ENCODE data around the gene IL22RA1. TPM values are rescaled to one million over a fixed set of nuclear protein-coding genes. Genes with fewer than 3 reads are reported as not detected.

IL22RA1 gene
- total RNA-seq, 1 experiment from 2014 or later: not detected

DNA sequence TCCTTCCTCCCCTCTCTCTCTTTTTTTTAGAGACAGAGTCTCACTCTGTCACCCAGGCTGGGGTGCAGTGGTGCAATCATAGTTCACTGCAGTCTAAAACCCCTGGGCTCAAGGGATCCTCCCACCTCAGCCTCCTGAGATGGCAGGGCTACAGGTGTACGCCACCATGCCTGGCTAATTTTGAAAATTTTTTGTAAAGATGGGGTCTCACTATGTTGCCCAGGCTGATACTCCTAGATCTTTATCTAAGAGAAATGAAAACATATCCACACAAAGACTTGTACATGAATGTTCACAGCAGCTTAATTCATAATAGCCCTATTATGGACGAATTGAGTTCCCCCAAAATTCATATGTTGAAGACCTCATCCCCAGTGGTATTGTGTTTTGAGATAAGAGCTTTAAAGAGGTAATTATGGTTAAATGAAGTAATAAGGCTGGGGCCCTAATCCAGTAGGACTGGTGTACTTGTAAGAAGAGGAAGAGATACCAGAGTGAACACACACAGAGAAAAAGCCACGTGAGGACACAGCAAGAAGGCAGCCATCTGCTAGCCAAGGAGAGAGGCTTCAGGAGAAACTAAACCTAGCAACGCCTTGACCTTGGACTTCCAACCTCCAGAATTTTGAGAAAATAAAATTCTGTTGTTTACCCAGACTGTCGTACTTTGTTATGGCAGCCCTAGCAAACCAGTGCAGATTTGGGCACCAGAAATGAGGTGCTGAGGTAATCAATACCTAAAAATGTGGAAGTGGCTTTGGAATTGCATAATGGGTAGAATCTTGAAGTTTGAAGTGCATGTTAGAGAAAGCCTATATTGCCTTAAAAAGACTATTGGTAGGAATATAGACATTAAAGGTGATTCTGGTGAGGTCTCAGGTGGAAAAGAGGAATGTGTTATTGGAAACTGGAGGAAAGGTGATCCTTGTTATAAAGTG is 31.0 kb upstream of the IL22RA1 start:
- in situ Hi-C loops (cut with HindIII; ENCODE audit: low sequenced_read_pairs): no loop called here
- DNase-seq (ENCODE audit: low spot score): no peak

DNA sequence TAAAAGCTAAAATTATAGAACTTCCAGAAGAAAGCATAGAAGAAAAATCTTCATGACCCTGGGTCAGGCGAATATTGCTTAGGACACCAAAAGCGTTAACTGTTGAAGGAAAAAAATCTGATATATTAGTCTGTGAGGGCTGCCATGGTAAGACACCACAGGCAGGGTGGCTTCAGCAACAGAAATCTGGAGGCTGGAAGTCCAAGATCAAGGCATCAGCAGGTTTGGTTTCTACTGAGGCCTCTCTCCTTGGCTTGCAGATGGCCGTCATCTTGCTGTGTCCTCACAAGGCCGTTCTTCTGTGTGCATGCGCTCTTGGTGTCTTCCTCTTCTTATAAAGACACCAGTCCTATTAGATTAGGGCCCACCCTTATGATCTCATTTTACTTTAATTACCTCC is 29.7 kb upstream of the IL22RA1 start:
- no peak for DNase-seq (ENCODE audit: low spot score)
- in situ Hi-C loops (cut with HindIII; ENCODE audit: low sequenced_read_pairs): no loop called here

GRCh38 chr1:24169286-24169685 is 26.3 kb upstream of the IL22RA1 start:
- DNase-seq (ENCODE audit: low spot score): no peak
- in situ Hi-C loops (cut with HindIII; ENCODE audit: low sequenced_read_pairs): no loop called here

GRCh38 chr1:24168245-24168644 is 25.3 kb upstream of the IL22RA1 start:
- no peak for DNase-seq (ENCODE audit: low spot score)
- in situ Hi-C loops (cut with HindIII; ENCODE audit: low sequenced_read_pairs): no loop called here

GRCh38 chr1:24167008-24167407 is 24.1 kb upstream of the IL22RA1 start:
- no peak for DNase-seq (ENCODE audit: low spot score)
- in situ Hi-C loops (cut with HindIII; ENCODE audit: low sequenced_read_pairs): no loop called here

GRCh38 chr1:24165500-24165899 is 22.6 kb upstream of the IL22RA1 start:
- in situ Hi-C loops (cut with HindIII; ENCODE audit: low sequenced_read_pairs): no loop called here
- no peak for DNase-seq (ENCODE audit: low spot score)

GRCh38 chr1:24164004-24164403 is 21.1 kb upstream of the IL22RA1 start:
- DNase-seq (ENCODE audit: low spot score): no peak
- in situ Hi-C loops (cut with HindIII; ENCODE audit: low sequenced_read_pairs): no loop called here

- in situ Hi-C loops (cut with HindIII; ENCODE audit: low sequenced_read_pairs): no loop called here
- DNase-seq (ENCODE audit: low spot score): no peak
These were observed 19.3 kb upstream of the IL22RA1 start for GRCh38 chr1:24162201-24162600.

DNA sequence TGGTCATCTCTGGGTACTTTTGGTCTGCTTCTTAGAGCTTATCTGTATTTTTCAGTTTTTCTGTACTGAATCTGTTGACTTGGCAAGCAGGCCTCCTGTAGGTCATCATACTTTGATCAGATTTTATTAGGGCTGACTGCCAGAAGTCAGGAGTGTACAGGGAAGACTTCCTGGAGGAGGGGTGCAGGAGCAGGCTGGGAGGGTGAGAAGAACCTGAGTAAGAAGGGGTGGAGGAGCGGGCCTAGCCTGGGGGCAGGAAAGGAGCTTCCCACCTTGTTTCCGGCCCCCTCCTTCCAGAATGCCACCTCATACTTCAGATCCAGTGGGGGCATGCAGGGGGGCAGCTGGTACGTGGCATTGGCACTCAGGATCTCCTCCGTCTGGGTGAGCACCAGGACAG is 18.3 kb upstream of the IL22RA1 start:
- DNase-seq (ENCODE audit: low spot score): no peak
- in situ Hi-C loops (cut with HindIII; ENCODE audit: low sequenced_read_pairs): no loop called here

GRCh38 chr1:24159366-24159765 is 16.4 kb upstream of the IL22RA1 start:
- in situ Hi-C loops (cut with HindIII; ENCODE audit: low sequenced_read_pairs): no loop called here
- DNase-seq (ENCODE audit: low spot score): no peak

- in situ Hi-C loops (cut with HindIII; ENCODE audit: low sequenced_read_pairs): no loop called here
- peak; percentile 97 for DNase-seq (ENCODE audit: low spot score)
These were observed 15.1 kb upstream of the IL22RA1 start for GRCh38 chr1:24157918-24158481.

DNA sequence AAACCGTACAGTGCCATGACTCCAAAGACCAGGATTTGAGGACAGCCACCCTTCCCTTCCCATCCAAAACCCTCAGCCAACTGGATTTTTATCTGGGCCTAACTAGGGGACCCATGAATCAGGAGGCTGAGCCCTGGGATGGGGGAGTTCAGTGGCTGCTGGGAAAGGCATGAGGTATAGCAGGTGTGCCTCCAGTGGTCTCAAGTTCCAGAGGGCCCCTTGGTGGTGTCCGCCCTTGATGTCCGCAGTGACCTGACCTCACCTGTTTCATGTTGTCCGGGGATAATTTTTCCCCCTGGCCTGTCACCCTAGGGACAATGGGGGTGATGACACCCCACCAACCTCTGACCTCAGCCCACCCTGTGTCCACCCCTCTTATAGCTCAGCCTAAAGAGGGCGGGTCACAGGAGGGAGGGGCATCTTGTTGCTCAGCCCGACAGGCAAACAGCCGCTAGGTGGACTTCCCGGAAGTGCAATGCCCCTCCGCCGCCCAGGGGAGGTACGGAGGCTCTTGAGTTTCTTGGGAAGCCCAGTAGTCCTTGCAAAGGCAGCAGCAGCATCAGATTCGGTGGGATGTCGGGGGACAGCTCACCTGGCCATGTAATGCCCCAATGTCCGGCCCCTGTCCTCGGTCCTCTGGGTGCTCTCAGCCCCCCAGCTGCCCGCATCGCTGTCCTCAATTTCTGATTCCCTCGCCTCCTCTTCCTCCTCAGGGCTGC is 13.8 kb upstream of the IL22RA1 start:
- DNase-seq (ENCODE audit: low spot score): no peak
- in situ Hi-C loops (cut with HindIII; ENCODE audit: low sequenced_read_pairs): no loop called here

DNA sequence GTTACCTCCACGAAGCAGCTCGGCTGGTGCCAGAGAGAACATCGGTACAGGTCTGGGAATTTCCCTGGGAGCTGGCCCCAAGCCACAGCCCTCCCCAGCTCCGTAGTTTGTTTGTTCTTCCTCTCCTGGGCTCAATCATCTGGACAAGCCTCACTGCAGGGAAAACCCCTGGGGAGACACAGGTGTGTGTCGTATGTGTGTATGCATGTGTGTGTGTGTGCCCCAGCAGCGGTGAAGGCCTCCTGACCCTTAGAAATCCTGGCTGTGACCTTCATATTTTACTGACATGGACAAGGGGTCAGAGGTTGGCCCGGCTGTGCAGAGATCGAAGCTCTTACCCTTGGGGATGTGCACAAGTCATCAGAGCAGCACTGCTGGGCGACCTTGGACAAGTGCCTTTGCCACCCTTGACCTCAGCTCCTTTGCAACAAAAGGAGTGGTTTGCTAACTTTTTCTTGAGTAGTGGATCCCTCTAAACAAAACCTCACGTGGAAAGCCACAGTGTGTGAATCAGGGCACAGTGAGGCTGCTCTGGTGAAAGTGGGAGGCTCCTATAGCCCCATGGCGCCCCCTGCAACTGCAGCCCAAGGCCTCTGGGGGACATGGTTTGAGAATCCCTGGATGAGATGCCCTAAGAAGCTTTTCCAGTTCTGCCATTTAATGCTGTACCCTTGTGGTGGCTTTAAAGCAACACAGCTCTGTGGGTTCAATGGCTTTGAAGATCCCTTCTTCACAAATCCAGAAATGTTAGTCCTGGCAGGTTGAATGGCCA is 12.3 kb upstream of the IL22RA1 start:
- DNase-seq (ENCODE audit: low spot score): no peak
- in situ Hi-C loops (cut with HindIII; ENCODE audit: low sequenced_read_pairs): no loop called here

DNA sequence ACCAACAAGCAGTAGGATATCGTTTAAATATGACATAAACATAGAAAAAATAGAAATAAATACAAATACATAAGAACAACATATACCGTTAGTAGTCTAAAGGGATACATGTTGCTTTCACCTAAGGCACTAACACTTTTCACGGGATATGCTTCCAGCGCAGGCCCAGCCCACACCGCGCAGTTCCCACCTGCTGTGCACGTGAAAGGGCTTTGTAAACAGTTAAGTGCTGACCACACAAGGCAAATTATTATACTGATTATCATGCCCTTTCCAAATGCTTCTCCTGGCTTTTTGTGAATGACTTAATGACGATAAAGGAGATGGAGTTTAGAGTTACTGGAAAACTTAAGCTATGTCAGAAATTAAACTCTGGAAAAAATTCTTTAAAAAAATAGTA is 11.3 kb upstream of the IL22RA1 start:
- no peak for DNase-seq (ENCODE audit: low spot score)
- in situ Hi-C loops (cut with HindIII; ENCODE audit: low sequenced_read_pairs): no loop called here

DNA sequence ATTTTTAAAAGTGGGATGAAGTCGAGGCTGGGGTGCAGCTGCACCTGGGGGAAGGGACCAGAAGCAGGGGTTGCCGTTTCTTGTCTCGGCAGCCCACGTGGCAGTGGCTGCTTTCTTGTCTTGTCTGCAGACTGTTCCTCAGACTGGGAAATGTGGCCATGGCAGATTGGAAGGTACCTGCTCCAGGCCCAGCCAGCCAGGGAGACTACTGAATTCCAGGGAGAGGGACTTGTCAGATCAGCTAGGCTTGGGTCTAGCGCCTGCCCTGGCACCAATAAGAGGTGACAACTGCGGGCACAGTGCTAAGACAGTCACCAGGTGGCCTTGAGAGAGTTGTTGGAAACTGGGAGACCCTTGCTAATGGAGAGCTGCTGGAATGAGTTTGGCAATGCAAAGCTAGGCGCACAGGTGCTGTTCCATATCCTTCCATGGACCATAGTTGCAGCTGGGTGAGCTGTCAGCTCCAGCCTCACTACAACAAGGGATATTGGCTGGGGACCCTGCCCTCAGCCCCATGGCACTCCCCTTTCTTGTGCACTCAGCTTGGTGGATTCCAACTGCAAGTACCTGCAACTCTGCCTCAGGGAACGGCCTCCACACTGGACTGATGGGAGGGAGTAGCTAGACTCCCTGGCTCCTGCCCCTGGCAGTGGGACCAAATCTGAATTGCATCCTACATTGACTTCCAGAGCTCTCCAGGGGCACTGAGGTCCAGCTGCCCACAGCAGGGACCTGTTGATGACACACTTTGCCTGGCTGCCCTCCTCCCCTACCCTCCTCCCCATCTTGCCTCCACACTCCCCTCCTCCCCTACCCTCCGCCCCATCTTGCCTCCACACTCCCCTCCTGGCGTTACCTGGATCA is 9.9 kb upstream of the IL22RA1 start:
- DNase-seq (ENCODE audit: low spot score): no peak
- in situ Hi-C loops (cut with HindIII; ENCODE audit: low sequenced_read_pairs): no loop called here

DNA sequence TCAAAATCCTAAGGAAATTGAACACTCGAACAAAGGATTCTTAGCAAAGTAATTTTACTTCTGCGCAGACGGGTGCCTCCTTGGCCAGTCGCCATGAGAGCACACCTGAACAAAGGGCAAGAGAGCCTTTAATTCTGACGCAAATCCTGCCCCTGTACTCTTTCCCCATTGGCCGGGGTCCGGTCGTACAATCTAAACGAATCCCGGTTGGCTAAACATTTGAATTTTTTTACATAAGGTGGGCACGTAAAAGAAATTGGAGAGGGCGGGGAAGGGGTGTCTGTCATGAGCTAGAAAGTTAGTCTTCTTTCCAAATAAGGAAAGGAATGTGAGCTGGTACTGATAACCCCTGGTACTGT is 8.2 kb upstream of the IL22RA1 start:
- in situ Hi-C loops (cut with HindIII; ENCODE audit: low sequenced_read_pairs): no loop called here
- no peak for DNase-seq (ENCODE audit: low spot score)

DNA sequence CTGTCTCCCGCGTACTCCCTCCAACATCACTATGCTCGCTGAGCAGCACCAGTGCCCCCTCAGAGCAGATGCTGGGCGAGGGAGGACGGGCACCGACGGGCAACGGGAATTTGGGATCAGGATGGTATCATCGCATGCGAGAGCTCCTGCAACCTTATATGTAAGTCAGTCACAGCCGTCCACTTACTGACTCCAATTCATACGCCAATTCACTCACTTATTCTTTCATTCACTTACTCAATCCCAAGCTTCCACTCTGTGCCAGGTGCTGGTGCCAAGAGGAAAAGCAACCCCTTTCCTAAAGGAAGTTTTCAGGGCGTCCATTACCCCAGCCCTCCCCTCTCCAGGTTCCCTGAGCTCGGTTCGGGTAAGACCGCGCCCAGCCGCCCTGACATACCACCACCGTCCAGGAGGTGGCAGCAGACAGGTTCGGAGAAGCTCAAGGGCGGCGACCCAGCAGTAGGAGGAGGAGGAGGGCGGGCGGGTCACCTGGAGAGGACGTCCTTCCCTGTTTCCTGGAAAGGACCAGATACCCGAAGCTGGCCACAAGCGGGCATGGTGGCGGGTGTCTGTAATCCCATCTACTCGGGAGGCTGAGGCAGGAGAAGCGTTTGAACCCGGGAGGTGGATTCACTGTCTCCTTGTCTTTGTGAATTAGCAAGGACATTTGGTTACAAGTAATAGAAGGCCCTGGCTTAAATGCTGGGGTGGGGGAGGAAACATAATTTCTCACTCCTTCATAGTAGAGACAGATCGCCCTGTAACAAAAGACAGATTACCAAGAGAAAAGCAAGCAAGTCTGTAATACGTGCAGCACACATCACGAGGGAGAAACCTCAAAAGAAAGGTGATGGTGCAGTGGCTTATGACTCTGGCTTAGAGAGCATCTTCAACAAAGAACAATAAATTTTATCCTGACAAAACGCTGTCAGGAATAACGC is 7.6 kb upstream of the IL22RA1 start:
- in situ Hi-C loops (cut with HindIII; ENCODE audit: low sequenced_read_pairs): no loop called here

DNA sequence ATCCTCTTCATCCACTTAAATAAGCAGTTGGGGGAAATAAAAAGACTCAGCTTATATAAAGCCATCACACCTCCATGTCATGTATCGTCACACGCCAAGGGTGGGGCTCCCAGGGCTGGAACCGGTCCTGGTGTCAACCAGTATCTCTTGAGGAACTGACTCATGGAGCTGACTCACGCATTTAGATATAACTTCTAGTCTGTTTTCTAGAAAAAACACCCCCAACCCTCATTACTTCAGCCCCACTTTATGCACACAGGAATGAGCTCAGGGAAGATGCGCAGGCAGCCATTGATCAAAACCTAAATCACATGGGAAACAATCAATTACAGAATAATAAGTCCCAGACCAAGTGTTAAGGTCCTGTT is 6.9 kb upstream of the IL22RA1 start:
- in situ Hi-C loops (cut with HindIII; ENCODE audit: low sequenced_read_pairs): loop anchor here (10.0 kb wide), 1 partner anchor 85 kb away; no protein-coding TSS in a partner anchor
- no peak for DNase-seq (ENCODE audit: low spot score)

More for the DNA sequence above, 7.6 kb upstream of the IL22RA1 start:
- peak; percentile 92 for DNase-seq (ENCODE audit: low spot score)
